Measurements from ENCODE around the gene STOML1. TPM values are rescaled to one million over a fixed set of nuclear protein-coding genes. Genes with fewer than 3 reads are reported as not detected.

Gene STOML1
- total RNA-seq, 2 donors from 2014 or later: 4.4 to 5.5 TPM

DNA sequence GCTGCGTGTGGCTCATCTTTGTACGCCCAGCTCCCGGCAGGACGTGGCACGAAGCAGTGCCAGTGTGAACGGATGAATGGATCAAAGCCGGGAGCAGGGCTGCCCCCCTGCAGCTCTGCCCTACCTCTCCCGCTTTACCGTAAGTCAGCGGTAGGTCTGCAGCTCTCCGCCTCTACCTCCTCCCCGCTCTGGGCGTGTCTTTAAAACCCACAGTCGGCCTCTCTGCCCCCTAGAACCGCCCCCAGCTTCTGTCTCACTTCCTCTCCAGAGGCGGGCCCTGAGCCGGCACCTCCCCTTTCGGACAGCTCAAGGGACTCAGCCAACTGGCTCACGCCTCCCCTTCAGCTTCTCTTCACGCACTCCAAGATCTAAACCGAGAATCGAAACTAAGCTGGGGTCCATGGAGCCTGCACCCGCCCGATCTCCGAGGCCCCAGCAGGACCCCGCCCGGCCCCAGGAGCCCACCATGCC, 2.4 kb upstream of the STOML1 start, which contains the start of gene PML:
PML (plus strand) TSS at position 304 of the 471 bp plus-strand sequence; CDS start at position 401, 97 bp downstream.
- peak within 1 kb of the TSS; percentile 91 for H3K27ac Mint-ChIP-seq
- peak; percentile 98 for DNase-seq
- H3K4me3 Mint-ChIP-seq: peak within 1 kb of the TSS; percentile 87
- peaks cover 12% of the 10 kb centered on the region for H3K36me3 ChIP-seq (ENCODE audit: control insufficient read depth, insufficient read depth, low read length)
- peak within 1 kb of the TSS; percentile 58 for H3K9ac ChIP-seq (ENCODE audit: extremely low read depth, low read length, poor library complexity, severe bottlenecking)
- peak within 1 kb of the TSS; percentile 41 for H3K27ac ChIP-seq (ENCODE audit: low read depth, low read length)
- H3K4me1 ChIP-seq (ENCODE audit: control insufficient read depth, insufficient read depth, low read length): no peaks in the 10 kb centered on the region
- TF ChIP-seq, protein P1, sequence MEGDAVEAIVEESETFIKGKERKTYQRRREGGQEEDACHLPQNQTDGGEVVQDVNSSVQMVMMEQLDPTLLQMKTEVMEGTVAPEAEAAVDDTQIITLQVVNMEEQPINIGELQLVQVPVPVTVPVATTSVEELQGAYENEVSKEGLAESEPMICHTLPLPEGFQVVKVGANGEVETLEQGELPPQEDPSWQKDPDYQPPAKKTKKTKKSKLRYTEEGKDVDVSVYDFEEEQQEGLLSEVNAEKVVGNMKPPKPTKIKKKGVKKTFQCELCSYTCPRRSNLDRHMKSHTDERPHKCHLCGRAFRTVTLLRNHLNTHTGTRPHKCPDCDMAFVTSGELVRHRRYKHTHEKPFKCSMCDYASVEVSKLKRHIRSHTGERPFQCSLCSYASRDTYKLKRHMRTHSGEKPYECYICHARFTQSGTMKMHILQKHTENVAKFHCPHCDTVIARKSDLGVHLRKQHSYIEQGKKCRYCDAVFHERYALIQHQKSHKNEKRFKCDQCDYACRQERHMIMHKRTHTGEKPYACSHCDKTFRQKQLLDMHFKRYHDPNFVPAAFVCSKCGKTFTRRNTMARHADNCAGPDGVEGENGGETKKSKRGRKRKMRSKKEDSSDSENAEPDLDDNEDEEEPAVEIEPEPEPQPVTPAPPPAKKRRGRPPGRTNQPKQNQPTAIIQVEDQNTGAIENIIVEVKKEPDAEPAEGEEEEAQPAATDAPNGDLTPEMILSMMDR (conservative IDR thresholded peaks at IDR 0.05): no peak
- peak within 1 kb of the TSS; percentile 95 for H3K4me3 ChIP-seq (ENCODE audit: low read length)
- H3K9me3 ChIP-seq (ENCODE audit: control insufficient read depth, low read length): no peaks in the 10 kb centered on the region
- no peaks in the 10 kb centered on the region for H3K9me3 Mint-ChIP-seq
- peaks cover 7% of the 10 kb centered on the region for H3K27me3 Mint-ChIP-seq (ENCODE audit: insufficient read depth)
- 0% methylated on average over 10 to 27 of the region's 27 CpGs for WGBS, 2 experiments (ENCODE audit: insufficient coverage in 1 of 2, insufficient read length in 1 of 2)
- H3K36me3 Mint-ChIP-seq (ENCODE audit: low read depth): peaks cover 12% of the 10 kb centered on the region
- H3K4me1 Mint-ChIP-seq: peaks cover 9% of the 10 kb centered on the region
- no peaks in the 10 kb centered on the region for H3K27me3 ChIP-seq (ENCODE audit: control insufficient read depth, insufficient read depth, low read length, poor library complexity, severe bottlenecking)

DNA sequence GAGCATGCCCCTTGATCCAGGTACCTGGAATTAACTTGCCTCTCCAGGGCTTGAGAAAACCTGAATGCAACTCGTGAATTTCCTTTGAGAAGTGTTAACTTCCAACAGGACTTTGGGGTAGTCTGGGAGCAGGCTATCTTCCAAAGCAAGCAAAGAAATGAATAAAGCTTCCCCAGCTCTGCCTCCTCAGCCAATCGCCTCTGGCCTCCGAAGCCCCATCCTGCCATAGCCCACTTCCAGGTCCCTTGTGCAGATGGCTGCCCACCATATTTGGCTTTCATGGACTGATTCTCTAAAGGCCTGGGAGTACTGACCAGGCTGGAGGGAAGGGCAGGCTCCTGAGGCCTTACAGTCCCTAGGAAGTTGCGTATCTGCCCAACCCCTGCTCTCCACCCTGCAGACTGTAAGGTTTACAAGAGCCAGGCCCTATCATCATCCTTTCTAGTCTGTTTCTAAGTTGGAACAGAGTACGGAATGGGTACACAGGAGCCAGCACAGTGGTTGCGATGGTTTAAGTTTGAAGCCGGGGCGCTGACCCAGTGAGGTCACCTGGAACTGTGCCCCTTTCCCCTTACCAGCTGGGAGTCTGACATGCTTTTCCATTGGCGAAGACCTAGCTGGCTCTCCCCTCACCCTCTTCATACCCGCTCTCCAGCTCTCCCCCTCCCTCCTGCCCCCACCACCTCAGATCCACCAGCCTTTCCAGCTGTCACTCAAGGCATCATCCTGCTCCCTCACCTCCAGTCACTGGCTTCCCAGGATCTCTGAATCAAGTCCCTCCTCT, 1.3 kb upstream of the STOML1 start:
- no peak overlapping the region for H3K27ac ChIP-seq (ENCODE audit: low read depth, low read length)
- H3K9ac ChIP-seq (ENCODE audit: extremely low read depth, low read length, poor library complexity, severe bottlenecking): no peak overlapping the region

DNA sequence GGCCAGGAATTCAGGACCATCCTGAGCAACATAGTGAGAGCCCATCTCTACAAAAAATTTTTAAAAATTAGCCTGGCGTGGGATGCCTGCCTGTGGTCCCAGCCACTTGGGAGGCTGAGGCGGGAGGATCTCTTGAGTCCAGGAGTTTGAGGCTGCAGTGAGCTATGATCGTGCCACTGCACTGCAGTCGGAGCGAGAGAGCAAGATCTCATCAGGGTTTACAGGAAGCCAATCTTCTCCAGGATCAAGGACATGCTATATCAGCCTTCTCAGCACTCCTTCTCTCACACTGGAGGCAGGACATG, 451 bp upstream of the STOML1 start:
- peak overlapping the region; percentile 64 for H3K4me3 Mint-ChIP-seq
- DNase-seq: no peak
- TF ChIP-seq, protein P1 (conservative IDR thresholded peaks at IDR 0.05): no peak
- Histone ChIP-seq H3K36me3 (ENCODE audit: control insufficient read depth, insufficient read depth, low read length) (no peaks in the 10 kb centered on the region), H3K4me1 (ENCODE audit: control insufficient read depth, insufficient read depth, low read length) (no peaks in the 10 kb centered on the region), H3K9ac (ENCODE audit: extremely low read depth, low read length, poor library complexity, severe bottlenecking) (no peak overlapping the region), H3K4me3 (ENCODE audit: low read length) (no peak overlapping the region), H3K27me3 (ENCODE audit: control insufficient read depth, insufficient read depth, low read length, poor library complexity, severe bottlenecking) (no peaks in the 10 kb centered on the region), H3K9me3 (ENCODE audit: control insufficient read depth, low read length) (no peaks in the 10 kb centered on the region), H3K27ac (ENCODE audit: low read depth, low read length) (no peak overlapping the region)
- no peaks in the 10 kb centered on the region for H3K36me3 Mint-ChIP-seq (ENCODE audit: low read depth)
- H3K4me1 Mint-ChIP-seq: peaks cover 9% of the 10 kb centered on the region
- no peak overlapping the region for H3K27ac Mint-ChIP-seq
- H3K27me3 Mint-ChIP-seq (ENCODE audit: insufficient read depth): peaks cover 7% of the 10 kb centered on the region
- no peaks in the 10 kb centered on the region for H3K9me3 Mint-ChIP-seq
- whole genome bisulfite sequencing, 2 experiments (ENCODE audit: insufficient coverage in 1 of 2, insufficient read length in 1 of 2): 91 to 96% methylated on average over 5 of the region's 5 CpGs

More for the DNA sequence above, 1.3 kb upstream of the STOML1 start:
- TF ChIP-seq, protein P1 (conservative IDR thresholded peaks at IDR 0.05): no peak
- Mint-ChIP-seq H3K9me3 (no peaks in the 10 kb centered on the region), H3K27ac (no peak overlapping the region), H3K4me1 (peaks cover 9% of the 10 kb centered on the region), H3K27me3 (ENCODE audit: insufficient read depth) (peaks cover 7% of the 10 kb centered on the region), H3K36me3 (ENCODE audit: low read depth) (peaks cover 2% of the 10 kb centered on the region), H3K4me3 (peak overlapping the region; percentile 87)
- no peaks in the 10 kb centered on the region for H3K4me1 ChIP-seq (ENCODE audit: control insufficient read depth, insufficient read depth, low read length)
- H3K27me3 ChIP-seq (ENCODE audit: control insufficient read depth, insufficient read depth, low read length, poor library complexity, severe bottlenecking): no peaks in the 10 kb centered on the region
- WGBS, 2 experiments (ENCODE audit: insufficient coverage in 1 of 2, insufficient read length in 1 of 2): 89 to 94% methylated on average over 5 to 10 of the region's 10 CpGs
- no peaks in the 10 kb centered on the region for H3K9me3 ChIP-seq (ENCODE audit: control insufficient read depth, low read length)
- H3K4me3 ChIP-seq (ENCODE audit: low read length): peak overlapping the region; percentile 95
- peaks cover 1% of the 10 kb centered on the region for H3K36me3 ChIP-seq (ENCODE audit: control insufficient read depth, insufficient read depth, low read length)
- DNase-seq: no peak

Measured in endodermal cell (in vitro differentiated cells).